Measurements from ENCODE around the gene NWD2.

The NWD2 gene

GRCh38 chr4:37469286-37469685 lies 224.7 kb downstream of the NWD2 start:
- TF ChIP-seq CTCF (conservative IDR thresholded peaks at IDR 0.05), result no peak
- no peak overlapping the region for H3K27ac ChIP-seq

GRCh38 chr4:37470245-37470644 lies 225.7 kb downstream of the NWD2 start:
- H3K27ac ChIP-seq, result no peak overlapping the region
- no peak for TF ChIP-seq CTCF (conservative IDR thresholded peaks at IDR 0.05)

GRCh38 chr4:37471093-37471492 lies 226.6 kb downstream of the NWD2 start:
- no peak overlapping the region for H3K27ac ChIP-seq
- TF ChIP-seq CTCF (conservative IDR thresholded peaks at IDR 0.05), result no peak

- TF ChIP-seq CTCF (conservative IDR thresholded peaks at IDR 0.05), result no peak
- H3K27ac ChIP-seq, result no peak overlapping the region
Measured at GRCh38 chr4:37471971-37472370, 227.4 kb downstream of the NWD2 start.

GRCh38 chr4:37473807-37474206 lies 229.3 kb downstream of the NWD2 start:
- no peak for TF ChIP-seq CTCF (conservative IDR thresholded peaks at IDR 0.05)
- H3K27ac ChIP-seq, result no peak overlapping the region

GRCh38 chr4:37475087-37475486 lies 230.5 kb downstream of the NWD2 start:
- H3K27ac ChIP-seq, result no peak overlapping the region; the same call in 1 of the 2 replicates
- TF ChIP-seq CTCF (conservative IDR thresholded peaks at IDR 0.05), result no peak

- no peak for TF ChIP-seq CTCF (conservative IDR thresholded peaks at IDR 0.05)
- H3K27ac ChIP-seq, result no peak overlapping the region; the same call in 1 of the 2 replicates
Measured at GRCh38 chr4:37475776-37476175, 231.2 kb downstream of the NWD2 start.

GRCh38 chr4:37476256-37476655 lies 231.7 kb downstream of the NWD2 start:
- TF ChIP-seq CTCF (conservative IDR thresholded peaks at IDR 0.05), result no peak
- no peak overlapping the region; the same call in 1 of the 2 replicates for H3K27ac ChIP-seq

Data from VCaP (cell line).